CD4-positive, alpha-beta T cell treated with Interleukin-12 subunit alpha and Interleukin-12 subunit beta, for 1 hour (primary cell): Measurements from ENCODE around the gene OPN1SW.

Source experiments
- DNase-seq: peaks from one replicate; pipeline ENCODE4 v3.0.0-alpha.2; 2020

Gene OPN1SW

GRCh38 chr7:128792471-128793180 is 17.0 kb upstream of the OPN1SW start:
- DNase-seq = no peak

GRCh38 chr7:128791972-128792327 is 16.4 kb upstream of the OPN1SW start:
- DNase-seq = no peak

- peak; percentile 84 for DNase-seq
Observed at GRCh38 chr7:128791121-128791971, 15.8 kb upstream of the OPN1SW start, which contains the start of gene CCDC136. Gene CCDC136 (plus strand): TSS chr7:128791968. CDS start chr7:128792412, 444 bp downstream.

- peak; percentile 16 for DNase-seq
Observed at GRCh38 chr7:128790315-128791041, 14.9 kb upstream of the OPN1SW start.

GRCh38 chr7:128788446-128789412 is 13.1 kb upstream of the OPN1SW start:
- no peak for DNase-seq

GRCh38 chr7:128785738-128786137 is 10.1 kb upstream of the OPN1SW start:
- no peak for DNase-seq

GRCh38 chr7:128783143-128783861 is 7.7 kb upstream of the OPN1SW start:
- no peak for DNase-seq

GRCh38 chr7:128781851-128782250 is 6.3 kb upstream of the OPN1SW start:
- DNase-seq = no peak

- no peak for DNase-seq
Observed at GRCh38 chr7:128781126-128781525, 5.5 kb upstream of the OPN1SW start.

- DNase-seq = no peak
Observed at GRCh38 chr7:128778946-128779345, 3.4 kb upstream of the OPN1SW start.

GRCh38 chr7:128777156-128778123 is 1.8 kb upstream of the OPN1SW start:
- DNase-seq = no peak

- DNase-seq = no peak
Observed at GRCh38 chr7:128774921-128775320, 673 bp downstream of the OPN1SW start.

GRCh38 chr7:128774029-128774689 is 1.4 kb downstream of the OPN1SW start:
- DNase-seq = no peak

- no peak for DNase-seq
Observed at GRCh38 chr7:128773604-128774003, 2.0 kb downstream of the OPN1SW start.

GRCh38 chr7:128770233-128770632 is 5.4 kb downstream of the OPN1SW start:
- DNase-seq = no peak

- no peak for DNase-seq
Observed at GRCh38 chr7:128767475-128768110, 8.0 kb downstream of the OPN1SW start.

- no peak for DNase-seq
Observed at GRCh38 chr7:128763541-128763940, 12.1 kb downstream of the OPN1SW start.

GRCh38 chr7:128759242-128759641 is 16.4 kb downstream of the OPN1SW start:
- DNase-seq = no peak

- no peak for DNase-seq
Observed at GRCh38 chr7:128758553-128758952, 17.0 kb downstream of the OPN1SW start.
